Measurements from ENCODE around the gene TRAF2. TPM values are rescaled to one million over a fixed set of nuclear protein-coding genes. Genes with fewer than 3 reads are reported as not detected.
A peak's percentile ranks its signal among the peaks of the same experiment; 100 is the strongest.
"Not testable (repeated sequence)": the region's sequence is repeated elsewhere in the genome, so short reads cannot be mapped to it uniquely, and the experiment has no call there.

The TRAF2 gene
- total and polyA plus RNA-seq, 2 of the 13 experiments (the other 11 are each of a cell fraction or from before 2014, with no cell fraction given) = 12.4 to 13.6 TPM

DNA sequence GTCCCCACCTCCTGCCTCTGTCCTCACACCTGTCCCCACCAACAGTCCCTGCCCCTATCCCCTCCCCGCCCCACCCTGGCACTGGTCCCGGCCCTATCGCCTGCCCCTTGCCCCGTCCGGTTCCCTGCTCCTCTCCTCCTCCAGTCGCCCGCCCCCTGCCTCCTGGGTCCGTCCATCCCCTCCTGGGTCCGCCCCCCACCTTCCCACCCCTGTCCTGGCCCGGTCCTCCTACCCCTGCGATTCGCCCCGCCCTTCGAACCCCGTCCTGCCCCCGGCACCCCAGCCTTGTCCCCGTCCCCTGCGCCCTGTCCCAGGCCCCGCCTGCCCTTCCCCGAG, 20.6 kb upstream of the TRAF2 start:
- Histone ChIP-seq H3K79me2 (ENCODE audit: insufficient read depth, low read length) (peaks cover 20% of the 10 kb centered on the region), H3K4me3 (replicated peaks in 1 of 3; ENCODE audit: insufficient read depth in 1 of 3, low read depth in 2 of 3, low read length in 3 of 3) (peak overlapping the region; percentile 81 to 87 (median 87)), H3K36me3 (replicated peaks in 1 of 2; ENCODE audit: control insufficient read depth in 1 of 2, insufficient read depth in 2 of 2, low read length in 2 of 2) (peaks cover 14 to 35% of the 10 kb centered on the region in 2 experiments), H3K9me3 (ENCODE audit: low read length) (no peaks in the 10 kb centered on the region), H3K9ac (ENCODE audit: insufficient read depth, low read depth, low read length) (peak overlapping the region; percentile 90), H3K27ac (ENCODE audit: extremely low read length, insufficient read depth, low read length) (peak overlapping the region; percentile 81), H3K27me3 (ENCODE audit: control insufficient read depth in 1 of 2, insufficient read depth in 2 of 2, low read length in 2 of 2) (no peaks in the 10 kb centered on the region), H4K20me1 (ENCODE audit: insufficient read depth, low read length) (0 out of 2 replicates have a peak, but pooled peaks cover 7% of the 10 kb centered on the region), H3K4me2 (ENCODE audit: low read depth, low read length) (peak overlapping the region; percentile 83), H2AFZ (ENCODE audit: low read length) (no peak overlapping the region), H3K4me1 (ENCODE audit: insufficient read depth, low read length) (peaks cover 33% of the 10 kb centered on the region)
- intact Hi-C loops (cut with micrococcal nuclease; ENCODE audit: unreplicated experiment) (no loop called here), in situ Hi-C loops (cut with HindIII; ENCODE audit: extremely low pct_ligation_motif_present, low pct_unique_long_range_greater_than_20kb) (no loop called here)
- ChIA-PET POLR2A (interaction anchor here (1.0 to 1.4 kb wide), 7 partner anchors 8 to 22 kb away, joined by 3 to 23 read pairs (median 5); partner anchors contain the start of genes AJM1 and TRAF2), CTCF (ENCODE audit: low intra/inter-chr PET ratio, low total read pairs) (no interaction called here)
- FAIRE-seq = no peak
- 0 out of 2 replicates have a peak, but pooled peaks have one; percentile 26 for TF ChIP-seq RARG (CRISPR knock-in tag; IDR thresholded peaks at IDR 0.05; ENCODE audit: low read depth)
- TF ChIP-seq ZNF383 (CRISPR knock-in tag; IDR thresholded peaks at IDR 0.05; ENCODE audit: borderline replicate concordance) = no peak
- no TSS peak for BruUV-seq (replicated peaks)
- no peak for DNase-seq (ENCODE audit: low spot score)
- 1% methylated on average over 20 of the region's 20 CpGs for WGBS (ENCODE audit: low lambda C conversion rate)
- ATAC-seq = peak; percentile 35

DNA sequence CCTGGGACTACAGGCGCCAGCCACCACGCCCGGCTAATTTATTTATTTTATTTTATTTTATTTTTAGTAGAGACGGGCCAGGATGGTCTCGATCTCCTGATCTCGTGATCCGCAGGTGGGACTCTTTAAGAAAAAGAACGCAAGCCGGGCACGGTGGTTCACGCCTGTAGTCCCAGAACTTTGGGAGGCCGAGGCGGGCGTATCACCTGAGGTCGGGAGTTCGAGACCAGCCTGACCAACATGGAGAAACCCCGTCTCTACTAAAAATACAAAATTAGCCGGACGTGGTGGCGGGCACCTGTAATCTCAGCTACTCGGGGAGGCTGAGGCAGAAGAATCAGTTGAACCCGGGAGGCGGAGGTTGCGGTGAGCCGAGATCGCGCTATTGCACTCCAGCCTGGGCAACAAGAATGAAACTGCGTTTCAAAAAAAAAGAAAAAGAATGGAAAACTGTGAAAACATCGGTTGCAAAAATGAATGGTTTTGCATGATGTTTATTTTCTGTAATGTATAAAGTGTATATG, 19.4 kb upstream of the TRAF2 start:
- FAIRE-seq; H3K9me3 ChIP-seq (ENCODE audit: low read length); CTCF ChIA-PET (ENCODE audit: low intra/inter-chr PET ratio, low total read pairs); H3K27me3 ChIP-seq (ENCODE audit: control insufficient read depth in 1 of 2, insufficient read depth in 2 of 2, low read length in 2 of 2); H2AFZ ChIP-seq (ENCODE audit: low read length); ATAC-seq; BruUV-seq (replicated peaks); H4K20me1 ChIP-seq (ENCODE audit: insufficient read depth, low read length); in situ Hi-C loops (cut with HindIII; ENCODE audit: extremely low pct_ligation_motif_present, low pct_unique_long_range_greater_than_20kb); intact Hi-C loops (cut with micrococcal nuclease; ENCODE audit: unreplicated experiment); DNase-seq (ENCODE audit: low spot score): not testable (repeated sequence)
- Histone ChIP-seq H3K36me3 (replicated peaks in 1 of 2; ENCODE audit: control insufficient read depth in 1 of 2, insufficient read depth in 2 of 2, low read length in 2 of 2) (peaks cover 11 to 23% of the 10 kb centered on the region in 2 experiments), H3K4me3 (replicated peaks in 1 of 3; ENCODE audit: insufficient read depth in 1 of 3, low read depth in 2 of 3, low read length in 3 of 3) (peak overlapping the region; percentile 57 to 87 (median 68)), H3K4me2 (ENCODE audit: low read depth, low read length) (peak overlapping the region; percentile 59), H3K79me2 (ENCODE audit: insufficient read depth, low read length) (peaks cover 20% of the 10 kb centered on the region), H3K4me1 (ENCODE audit: insufficient read depth, low read length) (peaks cover 33% of the 10 kb centered on the region), H3K27ac (ENCODE audit: extremely low read length, insufficient read depth, low read length) (peak overlapping the region; percentile 50), H3K9ac (ENCODE audit: insufficient read depth, low read depth, low read length) (peak overlapping the region; percentile 90)
- POLR2A ChIA-PET = interaction anchor here (1.1 kb wide), 1 partner anchor 15 kb away, joined by 3 read pairs; no protein-coding TSS in a partner anchor
- 46% methylated on average over 29 of the region's 29 CpGs for WGBS (ENCODE audit: low lambda C conversion rate)
- TF ChIP-seq ZNF460 (CRISPR knock-in tag; IDR thresholded peaks at IDR 0.05; ENCODE audit: borderline replicate concordance) (peak; percentile 16; the same call in 1 of the 2 replicates), ZBTB38 (CRISPR knock-in tag; IDR thresholded peaks at IDR 0.05) (peak; percentile 60; the same call in 1 of the 2 replicates), PRPF4 (IDR thresholded peaks at IDR 0.05; ENCODE audit: low read depth, low read length, poor library complexity, severe bottlenecking) (peak; percentile 24), ZMYM3 (CRISPR knock-in tag; IDR thresholded peaks at IDR 0.05) (peak; percentile 43; the same call in 1 of the 2 replicates)
- TF ChIP-seq, protein P1, sequence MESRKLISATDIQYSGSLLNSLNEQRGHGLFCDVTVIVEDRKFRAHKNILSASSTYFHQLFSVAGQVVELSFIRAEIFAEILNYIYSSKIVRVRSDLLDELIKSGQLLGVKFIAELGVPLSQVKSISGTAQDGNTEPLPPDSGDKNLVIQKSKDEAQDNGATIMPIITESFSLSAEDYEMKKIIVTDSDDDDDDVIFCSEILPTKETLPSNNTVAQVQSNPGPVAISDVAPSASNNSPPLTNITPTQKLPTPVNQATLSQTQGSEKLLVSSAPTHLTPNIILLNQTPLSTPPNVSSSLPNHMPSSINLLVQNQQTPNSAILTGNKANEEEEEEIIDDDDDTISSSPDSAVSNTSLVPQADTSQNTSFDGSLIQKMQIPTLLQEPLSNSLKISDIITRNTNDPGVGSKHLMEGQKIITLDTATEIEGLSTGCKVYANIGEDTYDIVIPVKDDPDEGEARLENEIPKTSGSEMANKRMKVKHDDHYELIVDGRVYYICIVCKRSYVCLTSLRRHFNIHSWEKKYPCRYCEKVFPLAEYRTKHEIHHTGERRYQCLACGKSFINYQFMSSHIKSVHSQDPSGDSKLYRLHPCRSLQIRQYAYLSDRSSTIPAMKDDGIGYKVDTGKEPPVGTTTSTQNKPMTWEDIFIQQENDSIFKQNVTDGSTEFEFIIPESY (CRISPR knock-in tag; IDR thresholded peaks at IDR 0.05) = peak; percentile 43; the same call in 1 of the 2 replicates
